ENCODE measurements around the gene PTPRT. TPM values are rescaled to one million over a fixed set of nuclear protein-coding genes. Genes with fewer than 3 reads are reported as not detected.

Gene PTPRT
- total RNA-seq, 1 experiment from 2014 or later: not detected

DNA sequence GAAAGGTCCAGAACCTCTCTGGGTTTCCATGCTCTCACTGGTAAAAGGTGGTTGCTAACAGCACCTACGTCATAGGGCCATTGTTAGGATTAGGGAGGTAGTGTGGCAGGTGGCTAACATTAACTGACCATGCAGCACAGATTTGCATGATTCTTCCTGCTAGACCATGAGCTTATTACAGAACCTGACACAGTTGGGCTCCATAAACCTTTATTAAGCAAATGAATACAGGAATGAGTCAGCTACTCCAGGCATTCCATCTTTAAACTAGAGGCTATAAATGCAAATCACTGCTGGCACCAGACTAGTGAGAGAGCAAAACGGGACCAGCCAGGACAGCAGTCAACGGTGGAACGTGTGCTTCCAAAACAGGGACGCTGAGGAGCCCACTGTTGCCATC is 440.1 kb downstream of the PTPRT start:
- Histone ChIP-seq H3K36me3 (ENCODE audit: low read depth, low read length) (no peaks in the 10 kb centered on the region), H3K4me3 (ENCODE audit: low read length) (no peak overlapping the region), H3K9me2 (replicated peaks; ENCODE audit: low read length) (no peaks in the 10 kb centered on the region), H4K20me1 (ENCODE audit: low read length) (no peaks in the 10 kb centered on the region), H3K27me3 (ENCODE audit: low read length) (no peaks in the 10 kb centered on the region), H3K4me2 (ENCODE audit: low read length) (no peak overlapping the region), H3K27ac (ENCODE audit: low read length) (no peak overlapping the region), H3K9me3 (ENCODE audit: low read length) (peaks cover 48% of the 10 kb centered on the region), H3K79me2 (ENCODE audit: low read length) (no peaks in the 10 kb centered on the region), H3K4me1 (ENCODE audit: insufficient read depth, low read length) (no peaks in the 10 kb centered on the region), H2AFZ (ENCODE audit: low read length) (no peak overlapping the region), H3F3A (ENCODE audit: low read length, unreplicated experiment) (no peaks in the 10 kb centered on the region), H3K9ac (ENCODE audit: low read length) (no peak overlapping the region)
- DNase-seq (no peak), ATAC-seq (no peak)
- ChIA-PET CTCF (no interaction called here), POLR2A (ENCODE audit: unreplicated experiment) (no interaction called here)
- intact Hi-C loops (cut with micrococcal nuclease): no loop called here
- TF ChIP-seq, protein P1, sequence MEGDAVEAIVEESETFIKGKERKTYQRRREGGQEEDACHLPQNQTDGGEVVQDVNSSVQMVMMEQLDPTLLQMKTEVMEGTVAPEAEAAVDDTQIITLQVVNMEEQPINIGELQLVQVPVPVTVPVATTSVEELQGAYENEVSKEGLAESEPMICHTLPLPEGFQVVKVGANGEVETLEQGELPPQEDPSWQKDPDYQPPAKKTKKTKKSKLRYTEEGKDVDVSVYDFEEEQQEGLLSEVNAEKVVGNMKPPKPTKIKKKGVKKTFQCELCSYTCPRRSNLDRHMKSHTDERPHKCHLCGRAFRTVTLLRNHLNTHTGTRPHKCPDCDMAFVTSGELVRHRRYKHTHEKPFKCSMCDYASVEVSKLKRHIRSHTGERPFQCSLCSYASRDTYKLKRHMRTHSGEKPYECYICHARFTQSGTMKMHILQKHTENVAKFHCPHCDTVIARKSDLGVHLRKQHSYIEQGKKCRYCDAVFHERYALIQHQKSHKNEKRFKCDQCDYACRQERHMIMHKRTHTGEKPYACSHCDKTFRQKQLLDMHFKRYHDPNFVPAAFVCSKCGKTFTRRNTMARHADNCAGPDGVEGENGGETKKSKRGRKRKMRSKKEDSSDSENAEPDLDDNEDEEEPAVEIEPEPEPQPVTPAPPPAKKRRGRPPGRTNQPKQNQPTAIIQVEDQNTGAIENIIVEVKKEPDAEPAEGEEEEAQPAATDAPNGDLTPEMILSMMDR (conservative IDR thresholded peaks at IDR 0.05; ENCODE audit: low read depth, low read length): no peak
- TF ChIP-seq EZH2phosphoT487 (IDR thresholded peaks at IDR 0.05; ENCODE audit: borderline replicate concordance, low read length): no peak
- no peak for TF ChIP-seq EZH2 (IDR thresholded peaks at IDR 0.05; ENCODE audit: low read length, unreplicated experiment)
- BruUV-seq (replicated peaks): no TSS peak

DNA sequence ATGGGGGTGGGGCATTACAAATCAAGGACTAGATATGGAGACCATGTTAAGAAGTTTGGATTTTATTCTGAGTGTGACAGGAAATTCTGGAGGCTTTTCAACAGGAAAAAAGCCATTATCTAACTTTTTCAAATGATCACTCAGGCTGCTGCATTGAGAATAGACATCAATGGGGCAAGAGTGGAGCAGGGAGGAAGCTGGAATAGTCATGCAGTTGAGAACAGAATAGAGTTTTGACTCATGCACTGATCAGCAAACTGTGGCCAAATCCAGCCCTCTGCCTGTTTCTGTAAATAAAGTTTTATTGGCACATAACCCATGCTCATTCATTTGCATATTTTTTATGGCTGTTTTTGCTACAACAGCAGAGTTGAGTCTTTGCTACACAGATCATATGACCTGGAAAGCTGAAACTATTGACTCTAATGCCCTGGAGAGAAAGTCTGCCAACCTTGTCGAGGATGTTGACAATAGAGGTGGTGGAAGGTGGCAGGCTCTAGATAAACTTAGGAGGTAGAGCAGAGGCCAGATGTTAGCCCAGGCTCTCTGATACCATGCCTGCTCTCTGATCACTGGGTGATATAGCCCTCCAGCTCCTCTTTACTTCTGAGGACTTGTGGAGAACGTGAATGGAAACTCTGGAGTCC is 441.8 kb downstream of the PTPRT start:
- CTCF ChIA-PET: no interaction called here
- no peak for ATAC-seq

DNA sequence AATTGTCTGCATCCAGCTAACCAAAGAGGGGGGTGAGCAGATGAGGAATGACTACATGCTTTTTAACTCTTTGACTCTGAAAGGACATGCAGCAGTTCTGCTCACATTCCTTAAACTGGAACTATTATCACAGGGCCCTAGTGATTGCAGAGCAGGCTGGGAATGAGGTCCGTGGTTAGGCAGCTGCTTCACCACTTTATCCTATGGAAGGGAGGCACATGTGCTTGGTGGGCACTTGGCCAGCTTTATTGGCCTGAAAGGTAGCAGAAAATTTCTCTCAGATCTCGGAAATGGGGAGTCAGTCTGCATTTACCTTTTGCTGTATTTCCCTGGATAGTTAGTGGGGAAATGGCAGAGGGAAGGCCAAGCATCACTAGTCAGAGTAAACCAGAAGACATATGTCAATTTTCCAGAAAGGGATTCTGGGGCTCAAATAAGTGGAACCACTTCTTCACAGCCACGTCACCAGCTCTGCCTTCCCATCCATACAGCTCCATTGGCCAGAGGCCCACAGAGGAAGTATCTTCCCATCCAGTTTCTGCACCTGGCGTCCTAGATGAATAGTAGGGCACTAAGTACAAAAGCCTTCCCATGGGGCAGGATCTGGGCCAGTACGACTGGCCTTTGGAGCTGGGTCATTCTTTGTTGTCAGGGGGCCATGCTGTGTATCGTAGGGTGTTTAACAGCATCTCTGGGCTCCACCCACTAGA is 444.8 kb downstream of the PTPRT start:
- TF ChIP-seq, protein P1 (conservative IDR thresholded peaks at IDR 0.05; ENCODE audit: low read depth, low read length): no peak
- TF ChIP-seq EZH2 (IDR thresholded peaks at IDR 0.05; ENCODE audit: low read length, unreplicated experiment): no peak
- no peak for TF ChIP-seq EZH2phosphoT487 (IDR thresholded peaks at IDR 0.05; ENCODE audit: borderline replicate concordance, low read length)
- H3K27me3 ChIP-seq (ENCODE audit: low read length): no peaks in the 10 kb centered on the region
- ChIA-PET POLR2A (ENCODE audit: unreplicated experiment) (no interaction called here), CTCF (no interaction called here)
- ATAC-seq: no peak
- no peak overlapping the region for H3K9ac ChIP-seq (ENCODE audit: low read length)
- intact Hi-C loops (cut with micrococcal nuclease): no loop called here
- H4K20me1 ChIP-seq (ENCODE audit: low read length): no peaks in the 10 kb centered on the region
- H3K9me3 ChIP-seq (ENCODE audit: low read length): peaks cover 49% of the 10 kb centered on the region; the same call in 1 of the 2 replicates
- no peak for DNase-seq
- no peaks in the 10 kb centered on the region for H3K79me2 ChIP-seq (ENCODE audit: low read length)
- no peak overlapping the region for H3K4me2 ChIP-seq (ENCODE audit: low read length)
- no peaks in the 10 kb centered on the region for H3K9me2 ChIP-seq (replicated peaks; ENCODE audit: low read length)
- BruUV-seq (replicated peaks): no TSS peak
- no peaks in the 10 kb centered on the region for H3K4me1 ChIP-seq (ENCODE audit: insufficient read depth, low read length)
- no peak overlapping the region for H3K4me3 ChIP-seq (ENCODE audit: low read length)
- H3F3A ChIP-seq (ENCODE audit: low read length, unreplicated experiment): no peaks in the 10 kb centered on the region
- no peak overlapping the region for H3K27ac ChIP-seq (ENCODE audit: low read length)
- no peaks in the 10 kb centered on the region for H3K36me3 ChIP-seq (ENCODE audit: low read depth, low read length)
- H2AFZ ChIP-seq (ENCODE audit: low read length): no peak overlapping the region

More for the DNA sequence above, 441.8 kb downstream of the PTPRT start:
- no peak overlapping the region for H2AFZ ChIP-seq (ENCODE audit: low read length)
- peaks cover 52% of the 10 kb centered on the region for H3K9me3 ChIP-seq (ENCODE audit: low read length)
- H3K79me2 ChIP-seq (ENCODE audit: low read length): no peaks in the 10 kb centered on the region
- H3K4me2 ChIP-seq (ENCODE audit: low read length): no peak overlapping the region
- no TSS peak for BruUV-seq (replicated peaks)
- no peaks in the 10 kb centered on the region for H3K4me1 ChIP-seq (ENCODE audit: insufficient read depth, low read length)
- H3K36me3 ChIP-seq (ENCODE audit: low read depth, low read length): no peaks in the 10 kb centered on the region
- no peak overlapping the region for H3K9ac ChIP-seq (ENCODE audit: low read length)
- H4K20me1 ChIP-seq (ENCODE audit: low read length): no peaks in the 10 kb centered on the region
- no peak overlapping the region for H3K27ac ChIP-seq (ENCODE audit: low read length)
- POLR2A ChIA-PET (ENCODE audit: unreplicated experiment): no interaction called here
- no peak overlapping the region for H3K4me3 ChIP-seq (ENCODE audit: low read length)
- no peaks in the 10 kb centered on the region for H3K9me2 ChIP-seq (replicated peaks; ENCODE audit: low read length)
- H3K27me3 ChIP-seq (ENCODE audit: low read length): no peaks in the 10 kb centered on the region
- intact Hi-C loops (cut with micrococcal nuclease): no loop called here
- DNase-seq: no peak
- H3F3A ChIP-seq (ENCODE audit: low read length, unreplicated experiment): no peaks in the 10 kb centered on the region
- no peak for TF ChIP-seq EZH2phosphoT487 (IDR thresholded peaks at IDR 0.05; ENCODE audit: borderline replicate concordance, low read length)

All from PC-3 (cell line).